ENCODE data around the gene NELL2. TPM values are rescaled to one million over a fixed set of nuclear protein-coding genes. Genes with fewer than 3 reads are reported as not detected.

The NELL2 gene
- total RNA-seq, 4 donors from 2014 or later: 0.23 to 11.4 (median 1.7) TPM

- intact Hi-C loops (cut with DNase I): no loop called here
- TF ChIP-seq CTCF (IDR thresholded peaks at IDR 0.05) (no peak), POLR2A (IDR thresholded peaks at IDR 0.05) (no peak)
Observed at GRCh38 chr12:44558340-44559100, 317.6 kb downstream of the NELL2 start.

GRCh38 chr12:44555454-44555853, 320.7 kb downstream of the NELL2 start:
- Histone ChIP-seq H3K4me3 (no peak overlapping the region), H3K36me3 (no peaks in the 10 kb centered on the region), H3K4me1 (no peaks in the 10 kb centered on the region), H3K27ac (no peak overlapping the region), H3K9me3 (no peaks in the 10 kb centered on the region), H3K27me3 (no peaks in the 10 kb centered on the region)
- intact Hi-C loops (cut with DNase I): no loop called here
- no peak for DNase-seq
- no peak for TF ChIP-seq POLR2A (IDR thresholded peaks at IDR 0.05)
- TF ChIP-seq CTCF (IDR thresholded peaks at IDR 0.05): no peak

More at GRCh38 chr12:44558340-44559100, 317.6 kb downstream of the NELL2 start:
- WGBS, 2 donors: 71 to 80% methylated on average over 7 to 12 of the region's 14 CpGs
- Histone ChIP-seq H3K9me3 (no peaks in the 10 kb centered on the region), H3K36me3 (no peaks in the 10 kb centered on the region), H3K4me1 (no peaks in the 10 kb centered on the region), H3K27me3 (no peaks in the 10 kb centered on the region), H3K4me3 (no peak overlapping the region), H3K27ac (no peak overlapping the region)
- no peak for DNase-seq

- intact Hi-C loops (cut with DNase I): no loop called here
- TF ChIP-seq CTCF (IDR thresholded peaks at IDR 0.05): no peak
- TF ChIP-seq POLR2A (IDR thresholded peaks at IDR 0.05): no peak
- WGBS, 2 donors: 57 to 75% methylated on average over 2 of the region's 2 CpGs
Observed at GRCh38 chr12:44551631-44552030, 324.5 kb downstream of the NELL2 start.

GRCh38 chr12:44550377-44550776, 325.7 kb downstream of the NELL2 start:
- 85 to 87% methylated on average over 5 of the region's 5 CpGs for WGBS, 2 donors
- no peaks in the 10 kb centered on the region for H3K27me3 ChIP-seq
- no peak for DNase-seq
- H3K4me1 ChIP-seq: no peaks in the 10 kb centered on the region
- H3K36me3 ChIP-seq: no peaks in the 10 kb centered on the region
- intact Hi-C loops (cut with DNase I): no loop called here
- no peak for TF ChIP-seq POLR2A (IDR thresholded peaks at IDR 0.05)
- TF ChIP-seq CTCF (IDR thresholded peaks at IDR 0.05): no peak
- H3K9me3 ChIP-seq: no peaks in the 10 kb centered on the region
- no peak overlapping the region for H3K27ac ChIP-seq
- H3K4me3 ChIP-seq: no peak overlapping the region

More at GRCh38 chr12:44551631-44552030, 324.5 kb downstream of the NELL2 start:
- Histone ChIP-seq H3K27me3 (no peaks in the 10 kb centered on the region), H3K36me3 (no peaks in the 10 kb centered on the region), H3K4me3 (no peak overlapping the region), H3K27ac (no peak overlapping the region), H3K4me1 (no peaks in the 10 kb centered on the region), H3K9me3 (no peaks in the 10 kb centered on the region)
- DNase-seq: no peak

- no peak overlapping the region for H3K4me3 ChIP-seq
- no peak overlapping the region for H3K27ac ChIP-seq
- intact Hi-C loops (cut with DNase I): no loop called here
- no peak for DNase-seq
- no peaks in the 10 kb centered on the region for H3K9me3 ChIP-seq
- H3K4me1 ChIP-seq: no peaks in the 10 kb centered on the region
- no peaks in the 10 kb centered on the region for H3K27me3 ChIP-seq
- TF ChIP-seq POLR2A (IDR thresholded peaks at IDR 0.05) (no peak), CTCF (IDR thresholded peaks at IDR 0.05) (no peak)
- 76 to 81% methylated on average over 1 of the region's 1 CpG for WGBS, 2 donors
- H3K36me3 ChIP-seq: no peaks in the 10 kb centered on the region
Observed at GRCh38 chr12:44546060-44546459, 330.1 kb downstream of the NELL2 start.

All from esophagus squamous epithelium (tissue), 5 donors.